ENCODE results near the gene CYGB.

CYGB gene

GRCh38 chr17:76497979-76498875 is 39.3 kb downstream of the CYGB start (continued):
- TF ChIP-seq HOXC10 (CRISPR knock-in tag; IDR thresholded peaks at IDR 0.05) = no peak
- TF ChIP-seq BCL11A (tag by site-specific recombination; IDR thresholded peaks at IDR 0.05; ENCODE audit: low read depth) = no peak
- TF ChIP-seq ZNF211 (tag by site-specific recombination; IDR thresholded peaks at IDR 0.05; ENCODE audit: low read depth) = no peak
- no peak for TF ChIP-seq RBAK (tag by site-specific recombination; IDR thresholded peaks at IDR 0.05)
- no peak for TF ChIP-seq ZNF48 (tag by site-specific recombination; IDR thresholded peaks at IDR 0.05)
- TF ChIP-seq ZNF677 (tag by site-specific recombination; IDR thresholded peaks at IDR 0.05) = no peak
- TF ChIP-seq ZNF354C (tag by site-specific recombination; IDR thresholded peaks at IDR 0.05; ENCODE audit: borderline replicate concordance, low read depth) = no peak
- TF ChIP-seq ZNF561 (tag by site-specific recombination; IDR thresholded peaks at IDR 0.05; ENCODE audit: borderline replicate concordance) = no peak; the same call in 1 of the 2 replicates
- no peak for TF ChIP-seq ZNF311 (tag by site-specific recombination; IDR thresholded peaks at IDR 0.05; ENCODE audit: borderline replicate concordance)
- TF ChIP-seq ZNF202 (tag by site-specific recombination; IDR thresholded peaks at IDR 0.05; ENCODE audit: borderline replicate concordance) = no peak
- TF ChIP-seq ZNF10 (tag by site-specific recombination; IDR thresholded peaks at IDR 0.05) = no peak
- TF ChIP-seq ZNF23 (tag by site-specific recombination; IDR thresholded peaks at IDR 0.05; ENCODE audit: borderline replicate concordance) = no peak
- 0 out of 2 replicates have a peak, but pooled peaks have one; percentile 14 for TF ChIP-seq ZNF670 (tag by site-specific recombination; IDR thresholded peaks at IDR 0.05; ENCODE audit: low read depth)
- TF ChIP-seq KLF8 (tag by site-specific recombination; IDR thresholded peaks at IDR 0.05) = no peak
- no peak for TF ChIP-seq ZNF624 (tag by site-specific recombination; IDR thresholded peaks at IDR 0.05)
- TF ChIP-seq ZFP3 (tag by site-specific recombination; IDR thresholded peaks at IDR 0.05; ENCODE audit: low read depth) = no peak
- TF ChIP-seq ZNF416 (tag by site-specific recombination; IDR thresholded peaks at IDR 0.05) = no peak
- no peak for TF ChIP-seq ZNF692 (tag by site-specific recombination; IDR thresholded peaks at IDR 0.05)
- no peak for TF ChIP-seq ZNF785 (tag by site-specific recombination; IDR thresholded peaks at IDR 0.05)
- peak; percentile 94 for TF ChIP-seq ZNF423 (tag by site-specific recombination; IDR thresholded peaks at IDR 0.05)
- TF ChIP-seq ZNF747 (tag by site-specific recombination; IDR thresholded peaks at IDR 0.05) = no peak
- peak; percentile 91 for TF ChIP-seq ZNF341 (tag by site-specific recombination; IDR thresholded peaks at IDR 0.05; ENCODE audit: low read depth)
- TF ChIP-seq, protein P1, sequence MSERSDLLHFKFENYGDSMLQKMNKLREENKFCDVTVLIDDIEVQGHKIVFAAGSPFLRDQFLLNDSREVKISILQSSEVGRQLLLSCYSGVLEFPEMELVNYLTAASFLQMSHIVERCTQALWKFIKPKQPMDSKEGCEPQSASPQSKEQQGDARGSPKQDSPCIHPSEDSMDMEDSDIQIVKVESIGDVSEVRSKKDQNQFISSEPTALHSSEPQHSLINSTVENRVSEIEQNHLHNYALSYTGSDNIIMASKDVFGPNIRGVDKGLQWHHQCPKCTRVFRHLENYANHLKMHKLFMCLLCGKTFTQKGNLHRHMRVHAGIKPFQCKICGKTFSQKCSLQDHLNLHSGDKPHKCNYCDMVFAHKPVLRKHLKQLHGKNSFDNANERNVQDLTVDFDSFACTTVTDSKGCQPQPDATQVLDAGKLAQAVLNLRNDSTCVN (tag by site-specific recombination; optimal IDR thresholded peaks at IDR 0.05) = peak; percentile 32
- TF ChIP-seq ZNF214 (tag by site-specific recombination; IDR thresholded peaks at IDR 0.05; ENCODE audit: borderline replicate concordance) = no peak
- TF ChIP-seq SALL2 (tag by site-specific recombination; IDR thresholded peaks at IDR 0.05; ENCODE audit: borderline replicate concordance) = no peak
- TF ChIP-seq ZNF791 (tag by site-specific recombination; IDR thresholded peaks at IDR 0.05) = no peak
- no peak for TF ChIP-seq ZBTB8A (tag by site-specific recombination; IDR thresholded peaks at IDR 0.05)
- TF ChIP-seq ZNF626 (tag by site-specific recombination; IDR thresholded peaks at IDR 0.05) = no peak
- TF ChIP-seq ZNF362 (tag by site-specific recombination; IDR thresholded peaks at IDR 0.05) = no peak
- peak; percentile 40; the same call in 1 of the 2 replicates for TF ChIP-seq ZNF629 (tag by site-specific recombination; IDR thresholded peaks at IDR 0.05)
- no peak for TF ChIP-seq ZNF555 (tag by site-specific recombination; conservative IDR thresholded peaks at IDR 0.05)
- no peak for TF ChIP-seq ZNF514 (tag by site-specific recombination; IDR thresholded peaks at IDR 0.05)
- no peak for TF ChIP-seq ZNF266 (tag by site-specific recombination; IDR thresholded peaks at IDR 0.05; ENCODE audit: low read depth)
- TF ChIP-seq ZNF639 (tag by site-specific recombination; IDR thresholded peaks at IDR 0.05) = no peak
- no peak for TF ChIP-seq ZNF155 (tag by site-specific recombination; IDR thresholded peaks at IDR 0.05)
- TF ChIP-seq ZNF510 (tag by site-specific recombination; IDR thresholded peaks at IDR 0.05; ENCODE audit: insufficient replicate concordance) = no peak
- no peak for TF ChIP-seq ZNF433 (tag by site-specific recombination; IDR thresholded peaks at IDR 0.05; ENCODE audit: low read depth)
